IMR-90 (cell line): ENCODE data around the gene ARPP21. TPM values are rescaled to one million over a fixed set of nuclear protein-coding genes. Genes with fewer than 3 reads are reported as not detected.

ENCODE experiments used
- ATAC-seq: fragments of 200-7000 bp; cut with Tn5 transposase; 2 replicates; pipeline ENCODE4 v1.9.1; 2020; ENCODE audit warnings: low read depth, mild to moderate bottlenecking, moderate library complexity
- BruUV-seq: library from RNA; stranded (reverse); fragments of 400-500 nt; replicated peaks from 2 replicates; lab custom pipeline; 2021; lab: Mats Ljungman, UMichigan
- CTCF ChIA-PET: fragments of 300-600 bp; formaldehyde crosslinking; extraction: SDS; loops from one replicate; lab custom pipeline; 2021; ENCODE audit warnings: antibody characterized with exemption; lab: Yijun Ruan, JAX
- POLR2A ChIA-PET: fragments of 300-600 bp; sonication (Branson Sonifier 250); formaldehyde crosslinking; loops from one replicate; lab custom pipeline; 2022; ENCODE audit warnings: antibody characterized with exemption; ENCODE audit not compliant: unreplicated experiment; lab: Charles Lee
- DNase-seq: peaks from one replicate; pipeline ENCODE4 v3.0.0; 2013
- H2AFZ ChIP-seq: replicated peaks from 2 replicates; pipeline ENCODE3; 2013; ENCODE audit warnings: low read length, mild to moderate bottlenecking; ENCODE audit not compliant: poor library complexity
- H2AK5ac ChIP-seq: 2 replicates; pipeline ENCODE4 v1.6.1; 2013; ENCODE audit warnings: low read depth, low read length, inconsistent platforms
- H2AK9ac ChIP-seq: replicated peaks from 2 replicates; pipeline ENCODE3; 2013; ENCODE audit warnings: mild to moderate bottlenecking, low read depth, low read length, moderate library complexity; ENCODE audit not compliant: poor library complexity
- H2BK120ac ChIP-seq: 2 replicates; pipeline ENCODE4 v1.6.1; 2013; ENCODE audit warnings: low read depth, low read length, inconsistent platforms
- H2BK15ac ChIP-seq: 3 replicates; pipeline ENCODE4 v1.6.1; 2013; ENCODE audit warnings: low read depth, low read length, inconsistent platforms
- H2BK20ac ChIP-seq: 2 replicates; pipeline ENCODE4 v1.6.1; 2013; ENCODE audit warnings: low read depth, mild to moderate bottlenecking, inconsistent platforms, low read length, moderate library complexity
- H2BK5ac ChIP-seq: 2 replicates; pipeline ENCODE4 v1.6.1; 2013; ENCODE audit warnings: mild to moderate bottlenecking, low read depth, low read length, inconsistent platforms; ENCODE audit not compliant: poor library complexity, severe bottlenecking
- H3K14ac ChIP-seq: replicated peaks from 2 replicates; pipeline ENCODE4 v1.6.1; 2013; ENCODE audit warnings: low read depth, low read length, inconsistent platforms
- H3K18ac ChIP-seq: 2 replicates; pipeline ENCODE4 v1.6.1; 2013; ENCODE audit warnings: low read depth, low read length, control low read depth
- H3K23ac ChIP-seq: 2 replicates; pipeline ENCODE4 v1.6.1; 2013; ENCODE audit warnings: low read depth, low read length, inconsistent platforms
- H3K27ac ChIP-seq: 2 replicates; pipeline ENCODE4 v1.5.1; 2013; ENCODE audit warnings: mild to moderate bottlenecking, control low read depth, low read length; ENCODE audit not compliant: insufficient read depth
- H3K27me3 ChIP-seq: 2 replicates; pipeline ENCODE4 v1.6.1; 2013; ENCODE audit warnings: low read length; ENCODE audit not compliant: control insufficient read depth, insufficient read depth
- H3K36me3 ChIP-seq: 2 replicates; pipeline ENCODE4 v1.6.1; 2013; ENCODE audit warnings: low read length, mixed read lengths; ENCODE audit not compliant: control insufficient read depth, insufficient read depth
- H3K4ac ChIP-seq: 2 replicates; pipeline ENCODE4 v1.6.1; 2013; ENCODE audit warnings: low read depth, low read length, inconsistent platforms
- H3K4me1 ChIP-seq: 2 replicates; pipeline ENCODE4 v1.6.1; 2013; ENCODE audit warnings: low read length, mixed read lengths; ENCODE audit not compliant: control insufficient read depth, insufficient read depth
- H3K4me2 ChIP-seq: 2 replicates; pipeline ENCODE4 v1.6.1; 2013; ENCODE audit warnings: low read depth, mild to moderate bottlenecking, control low read depth, low read length, moderate library complexity
- H3K4me3 ChIP-seq: 2 replicates; pipeline ENCODE4 v1.5.1; 2013; ENCODE audit warnings: low read depth, mild to moderate bottlenecking, control low read depth, low read length, moderate library complexity; ENCODE audit not compliant: insufficient read depth
- H3K56ac ChIP-seq: 2 replicates; pipeline ENCODE4 v1.6.1; 2013; ENCODE audit warnings: low read length, inconsistent platforms; ENCODE audit not compliant: insufficient read depth; ENCODE audit errors: extremely low read depth
- H3K79me1 ChIP-seq, 2 experiments: 2 replicates each; pipeline ENCODE4 v1.6.1; 2013; ENCODE audit warnings: low read length in 2 of 2, inconsistent platforms in 1 of 2, low read depth in 1 of 2
- H3K9ac ChIP-seq: 2 replicates; pipeline ENCODE4 v1.6.1; 2013; ENCODE audit warnings: low read depth, low read length, control low read depth
- H3K9me1 ChIP-seq: 2 replicates; pipeline ENCODE4 v1.6.1; 2013; ENCODE audit warnings: low read length, inconsistent platforms; ENCODE audit not compliant: insufficient read depth
- H3K9me3 ChIP-seq: 2 replicates; pipeline ENCODE4 v1.6.1; 2013; ENCODE audit warnings: low read length; ENCODE audit not compliant: control insufficient read depth, insufficient read depth
- H4K20me1 ChIP-seq: 2 replicates; pipeline ENCODE4 v1.6.1; 2013; ENCODE audit warnings: low read length, inconsistent platforms; ENCODE audit not compliant: insufficient read depth
- H4K5ac ChIP-seq: 2 replicates; pipeline ENCODE4 v1.6.1; 2013; ENCODE audit warnings: mild to moderate bottlenecking, low read depth, low read length, control low read depth
- H4K8ac ChIP-seq, 2 experiments: 2 replicates each; pipeline ENCODE4 v1.6.1; 2013; ENCODE audit warnings: low read depth in 2 of 2, low read length in 2 of 2, control low read depth in 1 of 2, inconsistent platforms in 1 of 2
- H4K91ac ChIP-seq: 2 replicates; pipeline ENCODE4 v1.6.1; 2013; ENCODE audit warnings: low read depth, low read length, inconsistent platforms; ENCODE audit not compliant: insufficient read depth
- CHD1 ChIP-seq: IDR thresholded peaks from 2 replicates; pipeline ENCODE4 v1.6.1; 2012; ENCODE audit warnings: low read depth, low read length, improper control_type of control experiment
- MAFK ChIP-seq: IDR thresholded peaks from 2 replicates; pipeline ENCODE4 v1.6.1; 2012; ENCODE audit warnings: low read depth, low read length, improper control_type of control experiment
- NFE2L2 ChIP-seq: fragments of 150-350 bp; IDR thresholded peaks from 2 replicates; pipeline ENCODE4 v1.6.1; 2016; ENCODE audit warnings: low read depth, mild to moderate bottlenecking, low read length
- POLR2A ChIP-seq: IDR thresholded peaks from 2 replicates; pipeline ENCODE4 v1.6.1; 2012; ENCODE audit warnings: mild to moderate bottlenecking, low read depth, low read length
- RAD21 ChIP-seq: IDR thresholded peaks from 2 replicates; pipeline ENCODE4 v1.6.1; 2012; ENCODE audit warnings: low read length, improper control_type of control experiment
- RCOR1 ChIP-seq: IDR thresholded peaks from 2 replicates; pipeline ENCODE4 v1.6.1; 2012; ENCODE audit warnings: mild to moderate bottlenecking, low read length, improper control_type of control experiment; ENCODE audit not compliant: insufficient replicate concordance
- SMC3 ChIP-seq: fragments of 150-350 bp; IDR thresholded peaks from 2 replicates; pipeline ENCODE4 v1.6.1; 2016; ENCODE audit warnings: low read depth, mild to moderate bottlenecking, antibody characterized with exemption, low read length, moderate library complexity
- USF2 ChIP-seq: fragments of 150-350 bp; IDR thresholded peaks from 2 replicates; pipeline ENCODE4 v1.6.1; 2017; ENCODE audit warnings: mild to moderate bottlenecking, antibody characterized with exemption, low read length, low read depth
- WGBS, 2 experiments: methylation state at CpG; one replicate each; pipeline versions ENCODE4 v1.1.5 to v1.1.7; 2013; ENCODE audit warnings: missing lambda C conversion rate in 2 of 2; ENCODE audit not compliant: insufficient read length in 1 of 2; ENCODE audit errors: extremely low coverage in 2 of 2; 5-methylcytosine and 5-hydroxymethylcytosine counted together
- dilution Hi-C: fragments of 300-500 bp; cut with HindIII; formaldehyde crosslinking; loops from one replicate; pipeline ENCODE4 v1.14.3; 2018; ENCODE audit warnings: low sequenced_read_pairs; ENCODE audit not compliant: unreplicated experiment
- in situ Hi-C: fragments of 300-500 bp; cut with MboI; formaldehyde crosslinking; loops from 3 replicates; pipeline ENCODE4 v1.14.3; 2019; ENCODE audit warnings: low sequenced_read_pairs, inconsistent platforms, mixed read lengths
- intact Hi-C: fragments of 100-400 bp; cut with micrococcal nuclease; formaldehyde crosslinking; loops from 2 replicates; pipeline ENCODE4 v1.10.0; 2022
- polyA plus RNA-seq, 3 experiments: library from polyadenylated mRNA; depleted of rRNA; stranded (reverse); fragments of >200 nt; gene quantifications; 2 replicates each; pipeline ENCODE4 v1.2.3, GENCODE V29; 2012; ENCODE audit warnings: low replicate concordance in 1 of 3
- total RNA-seq: library from RNA; depleted of rRNA; stranded (reverse); fragments of >200 nt; gene quantifications from 2 replicates; pipeline ENCODE4 v1.2.3, GENCODE V29; 2012
- TF ChIP-seq, protein P1 (sequence below): conservative IDR thresholded peaks from 2 replicates; pipeline ENCODE4 v1.5.1; 2012; ENCODE audit warnings: mild to moderate bottlenecking, low read depth, low read length, improper control_type of control experiment

Gene ARPP21
- total and polyA plus RNA-seq, 2 of the 4 experiments (the other 2 are of a cell fraction) = not detected

DNA sequence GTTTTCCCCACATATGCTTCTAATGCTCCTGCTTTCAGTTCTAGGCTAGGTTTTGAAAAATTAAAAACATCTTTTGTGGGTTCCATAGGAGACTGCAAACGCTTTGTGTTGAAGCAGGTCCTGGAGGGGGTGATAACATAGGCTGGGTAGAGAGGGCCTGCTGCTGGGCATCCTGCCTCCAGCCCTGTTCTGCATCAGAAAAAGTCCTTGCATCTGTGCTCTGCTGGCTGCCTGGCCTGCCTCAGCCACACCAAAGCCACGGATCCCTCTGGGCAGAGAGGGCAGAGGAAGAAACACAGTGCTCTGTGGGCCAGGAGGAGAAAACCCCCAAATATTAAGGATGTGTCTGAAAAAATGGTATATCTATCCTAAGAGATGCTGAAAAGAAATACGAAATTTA lies 3.9 kb upstream of the ARPP21 start:
- no peak overlapping the region for H2AFZ ChIP-seq
- no peak overlapping the region for H3K4me3 ChIP-seq
- H2AK9ac ChIP-seq = no peak overlapping the region
- H3K9me1 ChIP-seq = no peaks in the 10 kb centered on the region
- no CpG with 5 or more reads among the region's 3 CpGs for WGBS, 2 experiments
- H3K79me1 ChIP-seq = no peaks in the 10 kb centered on the region
- no peak overlapping the region for H3K18ac ChIP-seq
- no peak overlapping the region for H3K4ac ChIP-seq
- no peak overlapping the region for H3K14ac ChIP-seq
- dilution Hi-C loops = no loop called here
- H2BK5ac ChIP-seq = no peak overlapping the region
- H3K4me1 ChIP-seq = no peaks in the 10 kb centered on the region
- no peaks in the 10 kb centered on the region for H3K36me3 ChIP-seq
- H2AK5ac ChIP-seq = no peak overlapping the region
- H3K27me3 ChIP-seq = no peaks in the 10 kb centered on the region; the same call in none of the 2 replicates
- ChIA-PET CTCF (no interaction called here), POLR2A (no interaction called here)
- no peak overlapping the region for H2BK120ac ChIP-seq
- H2BK15ac ChIP-seq = no peak overlapping the region
- TF ChIP-seq SMC3 (no peak), MAFK (no peak), NFE2L2 (no peak), RAD21 (no peak), RCOR1 (no peak), USF2 (no peak), POLR2A (no peak), CHD1 (no peak)
- TF ChIP-seq, protein P1, sequence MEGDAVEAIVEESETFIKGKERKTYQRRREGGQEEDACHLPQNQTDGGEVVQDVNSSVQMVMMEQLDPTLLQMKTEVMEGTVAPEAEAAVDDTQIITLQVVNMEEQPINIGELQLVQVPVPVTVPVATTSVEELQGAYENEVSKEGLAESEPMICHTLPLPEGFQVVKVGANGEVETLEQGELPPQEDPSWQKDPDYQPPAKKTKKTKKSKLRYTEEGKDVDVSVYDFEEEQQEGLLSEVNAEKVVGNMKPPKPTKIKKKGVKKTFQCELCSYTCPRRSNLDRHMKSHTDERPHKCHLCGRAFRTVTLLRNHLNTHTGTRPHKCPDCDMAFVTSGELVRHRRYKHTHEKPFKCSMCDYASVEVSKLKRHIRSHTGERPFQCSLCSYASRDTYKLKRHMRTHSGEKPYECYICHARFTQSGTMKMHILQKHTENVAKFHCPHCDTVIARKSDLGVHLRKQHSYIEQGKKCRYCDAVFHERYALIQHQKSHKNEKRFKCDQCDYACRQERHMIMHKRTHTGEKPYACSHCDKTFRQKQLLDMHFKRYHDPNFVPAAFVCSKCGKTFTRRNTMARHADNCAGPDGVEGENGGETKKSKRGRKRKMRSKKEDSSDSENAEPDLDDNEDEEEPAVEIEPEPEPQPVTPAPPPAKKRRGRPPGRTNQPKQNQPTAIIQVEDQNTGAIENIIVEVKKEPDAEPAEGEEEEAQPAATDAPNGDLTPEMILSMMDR = no peak
- H3K27ac ChIP-seq = no peak overlapping the region
- BruUV-seq = no TSS peak
- H4K8ac ChIP-seq = no peak overlapping the region
- H4K5ac ChIP-seq = no peak overlapping the region
- DNase-seq (no peak), ATAC-seq (no peak)
- H3K9ac ChIP-seq = no peak overlapping the region
- H4K20me1 ChIP-seq = no peaks in the 10 kb centered on the region
- H3K56ac ChIP-seq = no peak overlapping the region
- H3K23ac ChIP-seq = no peak overlapping the region
- H4K91ac ChIP-seq = no peak overlapping the region
- no peak overlapping the region for H3K4me2 ChIP-seq
- in situ Hi-C loops = no loop called here
- H3K9me3 ChIP-seq = peaks cover 4% of the 10 kb centered on the region; the same call in 1 of the 2 replicates
- intact Hi-C loops = no loop called here
- H2BK20ac ChIP-seq = no peak overlapping the region
